Neural crest cell (in vitro differentiated cells): ENCODE data around the gene PTPN18. TPM values are rescaled to one million over a fixed set of nuclear protein-coding genes. Genes with fewer than 3 reads are reported as not detected.

Experiments
- DNase-seq: peaks from one replicate; pipeline ENCODE4 v3.0.0; 2021; ENCODE audit warnings: low read depth, mixed read lengths, low spot score
- H3K27ac Mint-ChIP-seq: one replicate; pipeline ENCODE4 v1.8.0; 2021; ENCODE audit warnings: mild to moderate bottlenecking, mixed read lengths; ENCODE audit not compliant: unreplicated experiment
- H3K27me3 Mint-ChIP-seq: 2 replicates; pipeline ENCODE4 v1.8.0; 2021; ENCODE audit warnings: low read depth, mild to moderate bottlenecking, mixed read lengths
- H3K36me3 Mint-ChIP-seq: 2 replicates; pipeline ENCODE4 v1.8.0; 2021; ENCODE audit warnings: low read depth, mild to moderate bottlenecking, mixed read lengths
- H3K4me1 Mint-ChIP-seq: 2 replicates; pipeline ENCODE4 v1.8.0; 2021; ENCODE audit warnings: mixed read lengths
- H3K4me3 Mint-ChIP-seq: one replicate; pipeline ENCODE4 v1.8.0; 2021; ENCODE audit warnings: mild to moderate bottlenecking, mixed read lengths
- H3K9me3 Mint-ChIP-seq: 2 replicates; pipeline ENCODE4 v1.8.0; 2021; ENCODE audit warnings: mixed read lengths
- total RNA-seq: library from RNA; stranded (reverse); gene quantifications from 2 replicates; pipeline ENCODE4 v1.2.1, GENCODE V29; 2021
- TF ChIP-seq, protein P1 (sequence below): fragments of 200-600 bp; sonication (generic); conservative IDR thresholded peaks from 2 replicates; pipeline ENCODE4 v1.5.0; 2021; ENCODE audit warnings: antibody characterized with exemption, mild to moderate bottlenecking

PTPN18 gene
- total RNA-seq, 1 donor from 2014 or later = 31.3 TPM

DNA sequence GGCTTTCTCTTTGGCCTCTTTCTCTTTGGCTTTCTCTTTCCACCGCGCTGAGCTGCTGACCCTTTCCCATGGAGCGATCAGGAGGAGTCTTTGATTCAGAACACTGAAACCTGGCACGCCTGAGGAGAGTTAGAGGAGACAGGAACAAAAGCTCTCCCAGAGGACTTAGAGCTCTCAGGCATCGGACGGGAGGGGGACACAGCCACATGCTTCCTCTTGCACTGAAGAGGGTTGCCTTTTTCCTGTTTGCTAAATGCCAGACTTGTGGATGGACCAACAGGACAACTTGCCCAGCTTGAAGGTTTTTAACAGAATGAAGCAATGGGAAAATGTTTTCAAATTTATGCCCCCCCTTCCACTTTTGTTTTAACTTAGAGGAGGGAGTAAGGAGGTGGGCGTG lies 3.6 kb upstream of the PTPN18 start:
- Mint-ChIP-seq H3K27ac (peak overlapping the region; percentile 90), H3K36me3 (peaks cover 11% of the 10 kb centered on the region), H3K4me1 (peaks cover 38% of the 10 kb centered on the region), H3K4me3 (peak overlapping the region; percentile 81), H3K27me3 (no peaks in the 10 kb centered on the region), H3K9me3 (no peaks in the 10 kb centered on the region)
- no peak for DNase-seq
- TF ChIP-seq, protein P1, sequence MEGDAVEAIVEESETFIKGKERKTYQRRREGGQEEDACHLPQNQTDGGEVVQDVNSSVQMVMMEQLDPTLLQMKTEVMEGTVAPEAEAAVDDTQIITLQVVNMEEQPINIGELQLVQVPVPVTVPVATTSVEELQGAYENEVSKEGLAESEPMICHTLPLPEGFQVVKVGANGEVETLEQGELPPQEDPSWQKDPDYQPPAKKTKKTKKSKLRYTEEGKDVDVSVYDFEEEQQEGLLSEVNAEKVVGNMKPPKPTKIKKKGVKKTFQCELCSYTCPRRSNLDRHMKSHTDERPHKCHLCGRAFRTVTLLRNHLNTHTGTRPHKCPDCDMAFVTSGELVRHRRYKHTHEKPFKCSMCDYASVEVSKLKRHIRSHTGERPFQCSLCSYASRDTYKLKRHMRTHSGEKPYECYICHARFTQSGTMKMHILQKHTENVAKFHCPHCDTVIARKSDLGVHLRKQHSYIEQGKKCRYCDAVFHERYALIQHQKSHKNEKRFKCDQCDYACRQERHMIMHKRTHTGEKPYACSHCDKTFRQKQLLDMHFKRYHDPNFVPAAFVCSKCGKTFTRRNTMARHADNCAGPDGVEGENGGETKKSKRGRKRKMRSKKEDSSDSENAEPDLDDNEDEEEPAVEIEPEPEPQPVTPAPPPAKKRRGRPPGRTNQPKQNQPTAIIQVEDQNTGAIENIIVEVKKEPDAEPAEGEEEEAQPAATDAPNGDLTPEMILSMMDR = no peak

DNA sequence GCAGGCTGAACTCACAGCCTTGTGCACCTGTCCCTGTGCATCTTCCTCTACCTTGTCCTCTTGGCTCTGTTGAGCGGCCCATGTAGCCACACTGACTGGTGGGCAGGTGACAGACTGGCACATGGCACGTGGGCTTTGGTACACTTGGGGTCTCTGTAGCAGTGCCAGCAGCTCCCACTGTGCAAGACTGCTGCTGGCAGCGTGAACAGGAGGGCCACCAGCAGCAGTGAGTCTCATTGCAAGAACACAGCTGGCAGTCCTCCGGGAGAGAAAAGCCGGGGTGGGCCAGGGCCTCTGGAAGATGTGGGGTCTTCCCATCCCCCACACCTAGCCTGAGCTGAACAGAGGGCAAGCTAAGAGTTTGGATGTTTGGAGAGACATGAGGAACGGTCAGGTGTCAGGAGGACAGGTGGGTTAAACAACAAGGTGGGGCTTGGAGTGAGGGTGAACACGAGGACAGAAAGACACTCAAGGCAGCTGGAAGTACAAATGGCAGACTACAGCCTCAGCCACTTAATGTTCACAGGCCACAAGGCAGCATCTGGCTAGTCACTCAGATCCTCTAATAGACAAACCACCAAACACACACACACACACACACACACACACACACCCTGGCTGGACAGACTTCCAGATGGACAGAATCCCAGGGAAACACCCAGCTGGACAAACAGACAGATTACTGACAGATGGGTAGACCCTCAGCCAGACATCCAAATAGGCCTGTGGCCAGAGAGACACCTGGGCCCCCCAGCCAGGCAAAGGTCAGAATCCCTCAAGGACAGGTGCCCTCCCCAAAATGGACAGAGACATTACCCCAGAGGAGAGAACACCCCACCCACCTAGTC lies 2.3 kb upstream of the PTPN18 start:
- Mint-ChIP-seq H3K4me3 (peak overlapping the region; percentile 83), H3K9me3 (no peaks in the 10 kb centered on the region), H3K27me3 (no peaks in the 10 kb centered on the region), H3K36me3 (peaks cover under 1% of the 10 kb centered on the region), H3K27ac (peak overlapping the region; percentile 27), H3K4me1 (peaks cover 38% of the 10 kb centered on the region)
- no peak for DNase-seq
- TF ChIP-seq, protein P1 = no peak

DNA sequence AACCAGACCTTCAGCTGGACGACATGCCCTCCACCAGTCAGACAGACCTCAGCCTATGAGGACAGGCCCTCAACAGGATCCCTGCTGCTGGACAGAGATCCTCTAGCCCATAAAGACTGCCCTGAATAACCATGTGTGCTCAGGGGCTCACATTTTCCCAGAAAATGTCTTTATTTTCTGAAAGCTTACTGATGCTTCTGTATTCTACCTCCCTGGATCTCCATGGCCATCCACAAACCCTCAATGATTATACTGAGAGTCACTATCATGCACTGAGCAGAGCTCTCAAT lies 1.8 kb upstream of the PTPN18 start:
- Mint-ChIP-seq H3K4me1 (peaks cover 38% of the 10 kb centered on the region), H3K27ac (no peak overlapping the region), H3K36me3 (no peaks in the 10 kb centered on the region), H3K27me3 (no peaks in the 10 kb centered on the region), H3K9me3 (no peaks in the 10 kb centered on the region), H3K4me3 (peak overlapping the region; percentile 83)
- no peak for DNase-seq
- TF ChIP-seq, protein P1 = no peak

DNA sequence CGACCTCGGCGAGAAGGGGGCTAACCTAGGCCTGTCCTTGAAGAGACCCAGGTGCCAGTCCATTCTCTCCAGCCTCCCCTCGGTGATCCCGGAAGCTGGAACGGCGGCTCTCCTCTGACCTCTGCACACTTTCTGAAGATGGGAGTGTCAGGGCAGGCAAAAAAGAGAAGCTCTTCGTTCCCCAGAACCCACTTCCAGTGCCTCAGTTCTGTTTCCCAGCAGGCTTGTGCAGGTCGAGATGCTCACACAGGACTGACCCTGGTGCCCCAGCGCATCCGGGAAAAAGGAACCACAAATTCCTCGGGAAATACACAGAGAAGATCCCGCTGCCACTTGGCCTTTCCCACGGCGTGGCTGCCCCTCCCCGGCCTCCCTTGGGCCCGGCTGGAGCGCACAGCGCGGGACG lies 681 bp upstream of the PTPN18 start:
- Mint-ChIP-seq H3K27ac (peak overlapping the region; percentile 75), H3K4me3 (peak overlapping the region; percentile 83), H3K27me3 (no peaks in the 10 kb centered on the region), H3K36me3 (peaks cover 7% of the 10 kb centered on the region), H3K4me1 (peaks cover 38% of the 10 kb centered on the region), H3K9me3 (peaks cover 4% of the 10 kb centered on the region)
- TF ChIP-seq, protein P1 = no peak
- DNase-seq = no peak

DNA sequence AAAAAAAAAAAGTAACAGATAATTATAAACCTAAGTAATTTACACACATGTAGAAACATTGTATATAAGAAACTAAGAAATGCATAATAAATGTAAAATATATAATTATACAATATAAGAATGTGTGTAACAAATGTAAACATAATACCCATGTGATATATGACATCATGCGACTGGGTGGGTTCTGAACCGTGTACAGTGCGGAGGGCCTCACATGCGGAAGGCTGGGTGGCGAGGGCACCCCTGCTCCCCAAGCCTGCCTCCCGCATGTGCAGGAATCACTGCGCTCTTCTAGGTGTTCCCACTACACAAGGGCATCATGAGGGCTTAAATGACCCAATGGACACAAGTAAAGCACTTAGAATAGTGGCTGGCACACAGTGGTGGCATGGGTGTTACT lies 2.0 kb downstream of the PTPN18 start:
- Mint-ChIP-seq H3K27ac (no peak overlapping the region), H3K27me3 (no peaks in the 10 kb centered on the region), H3K9me3 (peaks cover 7% of the 10 kb centered on the region), H3K36me3 (peaks cover 10% of the 10 kb centered on the region), H3K4me3 (peak overlapping the region; percentile 31), H3K4me1 (peaks cover 23% of the 10 kb centered on the region)
- no peak for DNase-seq
- TF ChIP-seq, protein P1 = no peak
